AG08396 (cell line): ENCODE results near the gene ZNHIT1.

Experiments used
- DNase-seq: peaks from one replicate; pipeline ENCODE4 v3.0.0; 2012; ENCODE audit warnings: low spot score, mixed read lengths

ZNHIT1 gene

GRCh38 chr7:101217388-101218235 is at the start of gene ZNHIT1, which contains the start of gene PLOD3:
Gene ZNHIT1, plus strand, starts transcription at chr7:101218165. Its CDS starts 31 bp downstream, at chr7:101218196.
Gene PLOD3, minus strand, starts transcription at chr7:101217581. Its CDS starts 307 bp downstream, at chr7:101217274.
- peak; percentile 100 for DNase-seq

DNA sequence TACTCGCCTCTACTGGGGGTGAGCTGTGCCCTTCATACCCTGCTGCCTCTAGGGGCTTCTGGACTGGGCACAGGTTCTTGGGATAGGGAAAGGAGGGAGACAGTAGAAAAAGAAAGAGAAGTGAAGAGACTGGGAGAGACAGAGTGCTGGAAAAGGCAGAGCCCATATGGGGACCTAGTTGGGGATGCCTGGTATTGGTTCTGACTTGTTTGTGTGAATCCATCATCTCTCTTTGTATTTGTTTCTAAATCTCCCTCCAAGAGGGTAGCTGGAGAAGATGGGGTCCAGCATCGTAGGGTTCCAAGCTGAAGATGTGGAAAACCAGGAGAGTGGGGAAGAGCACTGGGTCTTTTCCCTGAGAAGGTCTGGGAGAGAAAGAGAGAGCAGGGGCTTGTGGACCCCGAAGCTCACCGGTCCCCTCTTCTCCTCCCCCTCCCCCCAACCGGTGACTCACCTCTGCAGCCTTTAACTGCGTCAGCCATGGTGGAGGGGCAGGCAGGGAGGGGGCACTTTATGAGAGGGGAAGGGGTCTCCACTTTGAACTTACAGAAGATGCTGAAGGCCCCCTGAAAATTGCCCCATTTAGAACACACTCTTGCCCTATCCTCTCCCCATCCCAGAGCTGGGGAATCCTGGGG is 49.4 kb upstream of the ZNHIT1 start:
- no peak for DNase-seq

- no peak for DNase-seq
Observed at GRCh38 chr7:101169110-101169837, 48.7 kb upstream of the ZNHIT1 start.

GRCh38 chr7:101169838-101170551 is 48.0 kb upstream of the ZNHIT1 start:
- DNase-seq: peak; percentile 80

GRCh38 chr7:101170617-101171441 is 47.1 kb upstream of the ZNHIT1 start:
- no peak for DNase-seq

DNA sequence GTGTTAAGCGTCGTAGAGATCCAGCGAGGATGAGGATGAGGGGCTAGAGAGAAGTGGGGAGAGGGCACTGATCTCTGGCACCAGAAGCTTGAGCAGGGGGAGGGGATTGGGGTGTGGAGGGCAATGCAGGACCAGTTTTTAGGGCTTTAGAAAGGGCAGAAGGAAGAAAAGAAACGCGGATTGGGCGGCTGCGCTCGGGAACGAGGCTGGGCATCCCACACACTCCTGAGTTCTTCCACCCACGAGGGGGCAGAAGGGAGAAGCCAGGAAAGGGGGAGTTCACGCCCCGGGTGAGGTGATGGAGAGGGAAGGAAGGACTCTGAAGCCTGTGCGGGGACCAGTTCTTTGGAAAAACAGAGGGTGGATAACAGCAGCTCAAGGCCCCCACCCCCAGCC is 46.5 kb upstream of the ZNHIT1 start:
- DNase-seq: peak; percentile 41

GRCh38 chr7:101172005-101172853 is 45.7 kb upstream of the ZNHIT1 start:
- no peak for DNase-seq

DNA sequence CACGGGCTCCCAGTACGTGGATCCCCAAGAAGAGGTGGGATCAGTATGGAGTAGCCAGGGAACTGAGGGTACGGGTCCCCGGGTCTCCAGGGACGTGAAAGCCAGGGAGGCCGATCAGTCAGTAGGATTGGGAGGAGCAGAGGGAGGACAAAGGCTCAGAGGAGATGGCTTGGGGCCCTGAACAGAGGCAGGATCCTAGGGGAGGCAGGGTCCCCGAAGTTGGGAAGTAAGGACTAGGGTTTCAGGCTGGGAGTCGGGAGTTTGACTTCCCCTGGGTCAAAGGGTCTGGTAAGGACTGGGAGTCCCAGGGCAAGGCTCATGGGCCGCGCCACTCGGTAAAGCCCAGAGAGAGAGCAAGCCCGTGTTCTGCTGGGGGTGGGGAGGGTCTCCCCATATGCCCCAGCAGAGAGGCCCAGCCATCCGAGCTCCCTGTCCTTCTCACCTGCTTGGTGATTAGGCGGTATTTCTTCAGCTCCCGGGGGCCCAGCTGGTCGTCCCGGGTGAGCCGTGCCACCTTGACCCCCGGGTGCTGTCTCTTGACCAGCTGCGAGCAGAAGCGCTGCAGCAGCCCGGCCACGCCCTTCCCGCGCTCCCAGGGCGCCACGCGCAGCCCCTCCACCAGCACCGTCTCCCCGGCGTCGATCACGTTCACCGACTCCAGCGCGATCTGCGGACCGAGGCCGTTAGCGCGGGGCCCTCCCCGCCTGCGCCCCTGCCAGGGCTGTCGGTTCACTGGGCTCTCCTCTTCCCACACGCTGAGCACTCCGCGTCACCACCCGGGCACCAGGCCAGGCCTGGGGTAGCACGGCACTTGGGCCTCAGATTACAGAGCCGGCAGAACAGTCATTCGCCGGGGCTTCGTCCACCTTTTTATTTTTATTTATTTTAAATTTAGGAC is 44.9 kb upstream of the ZNHIT1 start:
- DNase-seq: peak; percentile 94

GRCh38 chr7:101173752-101174244 is 44.2 kb upstream of the ZNHIT1 start:
- DNase-seq: peak; percentile 87

DNA sequence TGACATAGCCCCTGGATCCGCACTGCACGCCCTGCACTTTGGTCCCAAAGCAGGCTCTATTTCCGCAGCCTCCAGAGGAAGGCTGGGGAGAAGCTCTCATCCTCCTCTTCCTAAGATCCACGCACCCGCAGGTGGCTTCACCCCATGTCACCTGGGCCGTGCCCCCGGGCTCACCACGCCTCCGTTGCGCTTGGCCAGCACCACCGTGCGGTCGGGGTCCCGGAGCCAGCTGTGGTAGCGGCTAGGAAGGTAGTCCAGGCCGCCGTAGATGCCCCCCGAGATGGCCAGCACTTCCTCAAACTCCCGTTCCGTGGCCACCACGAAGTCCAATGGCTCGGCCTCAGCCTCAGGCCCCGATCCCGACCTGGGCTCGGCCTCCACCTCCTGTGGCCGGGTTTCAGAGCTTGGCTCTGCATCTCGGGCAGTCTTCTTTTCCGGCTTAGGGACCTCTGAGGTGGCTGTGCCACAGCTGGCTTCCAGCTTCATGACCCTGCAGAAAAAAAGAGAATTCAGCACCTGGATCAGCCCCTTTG is 43.6 kb upstream of the ZNHIT1 start:
- DNase-seq: no peak

DNA sequence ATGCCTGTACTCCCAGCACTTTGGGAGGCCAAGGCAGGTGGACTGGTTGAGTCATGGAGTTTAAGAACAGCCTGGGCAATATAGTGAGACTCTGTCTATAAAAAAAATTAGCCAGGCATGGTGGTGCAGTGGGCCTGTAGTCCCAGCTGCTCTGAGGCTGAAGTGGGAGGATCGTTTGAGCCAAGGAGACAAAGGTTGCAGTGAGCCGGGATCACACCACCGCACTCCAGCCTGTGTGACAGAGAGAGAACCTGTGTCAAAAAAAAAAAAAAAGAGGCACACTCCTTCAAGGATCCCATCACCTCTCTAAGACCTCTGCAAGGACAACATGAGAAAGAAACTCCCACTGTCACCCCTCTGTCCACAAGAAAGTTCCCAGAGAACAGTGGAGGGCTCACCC is 42.3 kb upstream of the ZNHIT1 start:
- no peak for DNase-seq

GRCh38 chr7:101177644-101178043 is 40.3 kb upstream of the ZNHIT1 start:
- DNase-seq: no peak

- DNase-seq: peak; percentile 36
Observed at GRCh38 chr7:101179117-101179516, 38.8 kb upstream of the ZNHIT1 start.

- no peak for DNase-seq
Observed at GRCh38 chr7:101179713-101180112, 38.3 kb upstream of the ZNHIT1 start.

DNA sequence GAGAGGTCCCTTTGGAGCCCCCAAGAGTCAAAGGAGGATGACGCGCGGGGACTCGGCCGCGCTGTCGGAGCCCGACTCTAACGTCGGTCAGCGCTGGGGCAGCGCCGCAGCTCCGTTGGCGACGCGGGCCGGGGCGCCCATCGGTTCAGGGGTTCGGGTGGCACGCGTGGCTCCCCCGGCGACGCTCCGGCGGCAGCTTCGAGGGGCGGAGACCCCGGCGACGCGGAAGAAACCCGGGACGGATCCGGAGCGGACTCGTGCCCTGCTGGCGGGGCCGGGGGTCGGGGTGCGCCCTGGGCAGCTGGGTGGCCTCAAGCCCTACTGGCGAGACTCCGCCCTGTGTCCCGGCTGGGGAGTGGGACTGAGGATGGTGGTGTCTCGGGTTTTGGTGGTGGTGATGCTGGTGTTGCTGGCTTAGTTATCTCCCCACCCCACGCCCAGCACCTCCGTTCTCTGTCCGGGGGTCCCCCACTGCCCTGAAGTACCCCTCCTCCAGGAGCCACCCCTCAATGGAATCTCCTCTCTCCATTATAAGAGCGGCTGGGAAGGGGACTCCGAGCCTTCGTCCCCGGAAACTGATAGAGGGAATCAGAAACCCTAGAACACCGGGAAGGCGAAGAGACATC is 37.7 kb upstream of the ZNHIT1 start, which contains the start of gene NAT16:
NAT16 (minus strand) TSS at position 164 of the 626 bp plus-strand sequence. CDS start 5,486 bp downstream, outside the sequence.
- no peak for DNase-seq

- DNase-seq: peak; percentile 63
Observed at GRCh38 chr7:101185258-101185839, 32.6 kb upstream of the ZNHIT1 start.

DNA sequence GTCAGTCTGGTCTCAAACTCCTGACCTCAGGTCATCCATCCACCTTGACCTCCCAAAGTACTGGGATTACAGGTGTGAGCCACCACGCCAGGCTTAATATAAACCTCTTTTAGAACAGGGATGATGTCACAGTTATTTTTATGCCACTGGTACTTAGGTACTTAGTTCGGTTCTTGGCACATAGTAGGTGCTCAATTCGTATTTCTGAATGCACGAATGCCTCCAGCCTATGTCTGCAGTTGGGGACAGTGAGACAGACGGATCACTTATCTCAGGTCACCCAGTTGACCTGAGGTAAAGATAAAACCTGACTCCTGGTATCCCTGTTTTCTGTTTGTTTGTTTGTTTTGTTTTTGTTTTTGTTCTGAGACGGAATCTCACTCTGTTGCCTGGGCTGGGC is 31.8 kb upstream of the ZNHIT1 start:
- DNase-seq: no peak
